GF-D8 (cell line): ENCODE results near the gene WDR27.
"Not testable (repeated sequence)": the region's sequence is repeated elsewhere in the genome, so short reads cannot be mapped to it uniquely, and the experiment has no call there.

Experiments
- DNase-seq: peaks from one replicate; lab custom pipeline; 2025; lab: John Stamatoyannopoulos, UW

WDR27 gene

DNA sequence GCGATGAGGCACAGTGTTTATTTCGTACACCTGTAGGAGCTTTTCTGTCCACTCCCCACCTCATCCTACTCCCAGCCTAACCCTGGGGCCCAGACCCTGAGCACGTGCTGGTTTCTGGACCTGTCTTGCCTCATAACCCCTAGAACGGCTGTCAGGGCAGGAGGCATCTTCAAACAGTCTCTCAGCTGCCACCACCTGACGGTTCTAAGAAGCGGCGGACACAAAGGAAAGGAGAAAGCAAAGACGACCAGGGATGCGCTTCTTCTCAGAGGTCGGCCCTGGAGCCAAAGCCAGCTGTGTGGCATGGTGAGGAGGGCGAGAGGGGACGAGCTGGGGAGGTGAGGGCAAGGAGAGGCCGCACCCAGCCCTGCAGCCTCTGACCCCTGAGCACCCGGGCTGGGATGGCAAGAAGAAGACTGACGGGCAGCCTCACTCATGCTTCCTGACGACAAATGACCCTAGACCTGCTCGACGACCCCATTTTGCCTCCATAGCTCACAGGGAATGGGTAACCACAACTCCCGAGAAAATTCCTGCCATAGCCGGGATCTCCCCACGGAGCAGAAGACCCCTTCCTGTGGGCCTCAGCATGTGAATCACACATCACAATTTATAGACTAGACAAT lies 62.1 kb downstream of the WDR27 start:
- no peak for DNase-seq

DNA sequence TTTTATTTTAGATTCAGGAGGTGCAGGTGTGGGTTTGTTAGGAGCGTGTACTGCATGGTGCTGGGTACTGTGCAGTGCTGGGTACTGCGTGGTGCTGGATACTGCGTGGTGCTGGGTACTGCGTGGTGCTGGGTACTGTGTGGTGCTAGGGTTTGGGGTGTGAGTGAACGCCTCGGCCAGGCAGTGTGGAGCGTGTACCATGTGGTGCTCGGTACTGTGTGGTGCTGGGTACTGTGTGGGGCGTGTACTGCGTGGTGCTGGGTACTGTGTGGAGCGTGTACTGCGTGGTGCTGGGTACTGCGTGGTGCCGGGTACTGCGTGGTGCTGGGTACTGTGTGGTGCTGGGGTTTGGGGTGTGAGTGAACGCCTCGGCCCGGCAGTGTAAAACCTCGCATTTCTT lies 62.9 kb downstream of the WDR27 start:
- no peak for DNase-seq

DNA sequence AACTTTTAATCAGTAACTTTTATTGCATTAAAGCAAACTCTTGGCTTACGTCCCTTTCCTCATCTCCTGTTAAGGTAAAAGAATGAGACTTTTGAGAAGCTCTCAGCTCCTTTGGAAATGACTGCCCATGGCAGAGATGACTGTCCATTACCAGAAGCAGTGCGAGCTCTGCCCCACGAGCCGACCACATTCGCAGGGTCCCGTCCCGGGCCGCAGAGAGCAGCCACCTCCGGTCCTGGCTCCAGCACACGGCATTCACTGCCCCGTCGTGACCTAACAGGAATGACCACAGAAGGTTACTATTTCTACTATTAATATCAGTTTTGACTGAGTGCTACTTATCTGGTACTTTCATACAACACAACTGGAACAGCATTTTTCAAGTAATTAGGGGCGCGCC lies 63.4 kb downstream of the WDR27 start:
- no peak for DNase-seq

DNA sequence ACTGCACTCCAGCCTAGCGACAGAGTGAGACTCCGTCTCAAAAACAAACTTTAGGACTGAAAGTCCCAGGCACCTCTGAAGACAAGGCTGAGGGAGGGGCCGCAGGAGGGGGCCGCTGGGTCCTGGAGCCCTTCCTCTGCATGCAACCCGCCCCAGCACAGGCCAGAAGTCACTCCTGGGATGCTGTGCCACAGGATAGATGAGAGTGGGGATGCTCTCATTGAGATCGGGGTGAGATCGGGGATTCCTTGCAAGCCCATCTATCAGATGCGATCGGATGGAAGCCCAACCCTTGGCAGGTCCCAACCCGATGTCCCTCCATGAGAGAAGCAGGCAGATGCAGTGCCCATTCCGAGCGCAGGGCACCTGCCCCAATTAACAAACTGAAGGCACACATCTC lies 66.5 kb downstream of the WDR27 start:
- DNase-seq, result no peak

DNA sequence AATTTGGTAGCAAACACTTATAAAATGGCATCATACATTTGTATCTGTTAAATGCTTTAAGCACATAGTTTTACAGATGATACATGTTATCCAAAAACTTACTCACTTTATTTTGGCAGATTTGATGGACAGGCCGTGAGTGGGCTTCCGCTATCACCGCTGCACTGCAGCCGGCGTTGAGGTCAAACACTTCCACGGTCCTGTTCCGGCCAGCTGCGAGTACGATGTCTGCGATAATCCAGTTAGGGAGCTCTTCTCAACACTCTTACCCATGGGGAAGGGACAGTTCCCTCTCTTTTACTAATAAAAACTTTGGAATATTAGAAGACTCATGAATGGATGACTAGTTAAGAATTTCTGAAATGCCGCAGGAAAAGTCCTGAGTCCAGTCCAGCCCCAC lies 69.0 kb downstream of the WDR27 start:
- DNase-seq, result no peak

DNA sequence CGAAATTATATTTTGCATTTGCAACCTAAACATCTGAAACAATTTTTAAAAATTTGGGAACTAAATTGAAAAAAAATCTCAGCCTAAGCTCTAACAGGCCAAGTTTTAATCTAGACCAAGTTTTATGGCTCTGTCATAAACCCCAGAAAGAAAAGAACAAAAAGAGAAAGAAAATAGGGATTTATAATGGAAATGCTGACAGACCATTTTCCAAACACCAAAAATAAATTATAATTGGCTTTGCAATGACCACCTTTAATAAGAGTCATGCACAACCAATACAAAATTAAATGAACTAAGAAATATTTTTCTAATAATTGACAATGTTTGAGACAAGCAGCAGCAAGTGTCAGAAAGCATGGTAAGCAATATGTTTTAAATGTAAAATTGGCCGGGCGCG lies 72.6 kb downstream of the WDR27 start:
- no peak for DNase-seq

DNA sequence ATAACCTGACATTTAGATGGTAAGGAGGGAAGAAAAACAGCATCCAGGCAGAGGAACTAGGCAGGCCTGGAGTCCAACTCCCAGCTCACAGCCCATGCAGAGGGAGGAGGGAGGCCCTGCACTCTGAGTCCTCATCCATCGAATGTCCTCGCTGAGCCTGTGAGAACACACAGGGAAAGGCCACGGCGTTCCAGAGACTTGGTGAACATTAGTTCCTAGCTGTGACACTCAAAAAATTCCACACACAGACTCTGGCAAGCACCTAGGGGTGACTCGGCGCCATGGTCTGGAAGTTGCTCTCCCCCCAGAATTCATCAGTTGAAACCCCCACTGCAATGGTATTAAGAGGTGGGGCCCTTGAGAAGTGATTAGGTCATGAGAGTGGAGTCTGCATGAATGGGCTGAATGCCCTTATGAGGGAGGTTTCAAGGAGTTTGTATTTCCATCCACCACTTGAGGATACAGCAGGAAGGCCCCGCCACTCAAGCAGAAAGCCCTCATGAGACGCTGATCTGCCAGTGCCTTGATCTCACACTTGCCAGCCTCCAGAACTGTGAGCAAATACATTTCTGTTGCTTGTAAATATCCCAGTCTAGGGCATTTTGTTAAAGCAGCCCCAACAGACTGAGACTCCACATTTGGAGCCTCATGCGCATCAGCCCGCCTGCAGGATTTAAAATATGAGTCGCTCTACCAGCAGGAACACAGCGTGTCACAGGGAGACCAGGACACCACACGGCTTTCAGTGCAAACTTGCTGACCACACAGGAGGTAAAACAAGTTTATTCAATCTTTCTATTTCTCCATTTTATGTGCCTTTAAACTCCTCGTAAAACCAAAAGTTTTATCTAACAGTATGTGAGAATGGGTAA lies 73.9 kb downstream of the WDR27 start:
- DNase-seq, result no peak

- DNase-seq, result no peak
Measured at GRCh38 chr6:169626649-169627048, 75.2 kb downstream of the WDR27 start.

- no peak for DNase-seq
Measured at GRCh38 chr6:169626169-169626568, 75.7 kb downstream of the WDR27 start.

- DNase-seq, result no peak
Measured at GRCh38 chr6:169625376-169625775, 76.5 kb downstream of the WDR27 start.

GRCh38 chr6:169624785-169625184 lies 77.0 kb downstream of the WDR27 start:
- DNase-seq, result no peak

DNA sequence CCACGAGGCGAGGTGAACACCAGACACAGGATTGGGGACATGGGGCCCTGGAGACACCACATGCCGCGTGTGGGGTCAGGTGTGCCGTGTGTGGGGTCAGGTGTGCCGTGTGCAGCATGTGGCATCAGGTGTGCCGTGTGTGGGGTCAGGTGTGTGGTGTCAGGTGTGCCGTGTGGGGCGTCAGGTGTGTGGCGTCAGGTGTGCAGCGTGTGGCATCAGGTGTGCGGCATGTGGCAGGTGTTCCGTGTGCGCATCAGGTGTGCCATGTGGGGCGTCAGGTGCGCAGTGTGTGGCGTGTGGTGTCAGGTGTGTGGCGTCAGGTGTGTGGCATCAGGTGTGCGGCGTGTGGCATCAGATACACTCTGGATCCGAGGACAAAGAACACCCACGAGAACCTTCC lies 77.9 kb downstream of the WDR27 start:
- DNase-seq, result no peak

DNA sequence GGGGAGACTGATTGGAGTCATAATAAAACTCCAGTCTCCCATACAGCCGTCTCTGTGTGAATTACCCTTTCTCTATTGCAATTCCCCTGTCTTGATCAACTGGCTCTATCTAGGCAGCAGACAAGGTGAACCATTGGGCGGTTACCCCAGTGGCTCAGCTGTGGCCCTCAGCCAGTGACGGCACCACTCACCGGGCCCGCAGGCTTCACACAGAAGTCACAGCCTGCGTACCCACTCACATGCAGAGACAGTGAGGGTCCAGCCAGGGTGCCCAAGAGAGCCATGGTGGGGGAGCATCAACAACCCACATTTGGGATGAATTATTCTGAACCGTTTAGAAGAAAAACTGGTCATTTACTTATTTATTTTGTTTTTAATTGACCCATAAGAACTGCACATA lies 78.5 kb downstream of the WDR27 start:
- DNase-seq, result no peak

GRCh38 chr6:169622618-169623017 lies 79.2 kb downstream of the WDR27 start:
- no peak for DNase-seq

DNA sequence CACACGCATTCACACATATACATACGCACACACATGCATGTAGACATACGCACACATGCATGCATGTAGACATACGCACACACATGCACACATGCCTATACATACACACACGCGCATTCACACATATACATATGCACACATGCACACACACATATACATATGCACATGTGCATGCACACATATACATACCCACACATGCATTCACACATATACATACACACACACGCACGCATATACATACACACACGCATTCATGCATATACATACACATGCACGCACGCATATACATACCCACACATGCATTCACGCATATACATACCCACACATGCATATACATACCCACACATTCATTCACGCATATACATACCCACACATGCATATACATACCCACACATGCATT lies 80.5 kb downstream of the WDR27 start:
- no peak for DNase-seq

DNA sequence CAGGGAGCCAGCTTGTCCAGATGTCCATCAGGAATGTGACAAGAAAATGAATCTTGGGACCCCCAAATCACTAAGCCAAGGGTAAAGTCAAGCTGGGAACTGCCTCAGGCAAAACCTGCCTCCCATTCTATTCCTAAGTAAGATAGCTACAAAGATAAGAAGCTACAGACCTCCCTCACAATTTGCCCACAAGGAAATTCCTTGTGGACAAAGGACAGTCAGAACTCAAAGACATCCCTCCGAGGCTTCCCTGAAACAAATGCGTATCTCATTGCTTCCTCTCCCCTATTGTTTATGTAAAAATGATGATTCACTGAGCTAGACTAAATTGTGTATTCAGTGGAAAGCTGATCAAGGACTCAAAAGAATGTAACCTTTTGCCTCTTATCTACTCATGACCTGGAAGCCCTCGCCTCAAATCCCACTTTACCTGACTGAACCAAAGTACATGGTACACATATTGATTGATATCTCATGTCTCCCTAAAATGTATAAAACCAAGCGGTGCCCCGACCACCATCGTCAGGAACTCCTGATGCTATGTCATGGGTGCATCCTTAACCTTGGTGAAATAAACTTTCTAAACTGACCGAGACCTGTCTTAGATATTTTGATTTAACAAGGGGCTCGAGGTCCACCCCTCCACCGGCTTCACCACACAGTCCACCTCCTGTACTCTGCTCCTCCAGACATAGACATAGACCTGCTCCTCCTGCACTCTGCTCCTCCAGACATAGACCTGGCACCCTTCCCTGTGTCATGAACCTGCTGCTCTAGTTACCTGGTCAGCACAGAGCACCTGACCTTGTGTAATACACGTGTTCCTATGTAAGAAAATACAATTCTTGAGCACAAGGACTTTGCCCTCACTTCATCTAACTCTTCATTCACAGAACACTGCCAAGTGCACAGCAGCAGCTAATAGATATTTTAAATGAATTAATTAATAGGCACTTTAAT lies 81.4 kb downstream of the WDR27 start:
- DNase-seq, result no peak

GRCh38 chr6:169619650-169620049 lies 82.2 kb downstream of the WDR27 start:
- DNase-seq, result no peak

DNA sequence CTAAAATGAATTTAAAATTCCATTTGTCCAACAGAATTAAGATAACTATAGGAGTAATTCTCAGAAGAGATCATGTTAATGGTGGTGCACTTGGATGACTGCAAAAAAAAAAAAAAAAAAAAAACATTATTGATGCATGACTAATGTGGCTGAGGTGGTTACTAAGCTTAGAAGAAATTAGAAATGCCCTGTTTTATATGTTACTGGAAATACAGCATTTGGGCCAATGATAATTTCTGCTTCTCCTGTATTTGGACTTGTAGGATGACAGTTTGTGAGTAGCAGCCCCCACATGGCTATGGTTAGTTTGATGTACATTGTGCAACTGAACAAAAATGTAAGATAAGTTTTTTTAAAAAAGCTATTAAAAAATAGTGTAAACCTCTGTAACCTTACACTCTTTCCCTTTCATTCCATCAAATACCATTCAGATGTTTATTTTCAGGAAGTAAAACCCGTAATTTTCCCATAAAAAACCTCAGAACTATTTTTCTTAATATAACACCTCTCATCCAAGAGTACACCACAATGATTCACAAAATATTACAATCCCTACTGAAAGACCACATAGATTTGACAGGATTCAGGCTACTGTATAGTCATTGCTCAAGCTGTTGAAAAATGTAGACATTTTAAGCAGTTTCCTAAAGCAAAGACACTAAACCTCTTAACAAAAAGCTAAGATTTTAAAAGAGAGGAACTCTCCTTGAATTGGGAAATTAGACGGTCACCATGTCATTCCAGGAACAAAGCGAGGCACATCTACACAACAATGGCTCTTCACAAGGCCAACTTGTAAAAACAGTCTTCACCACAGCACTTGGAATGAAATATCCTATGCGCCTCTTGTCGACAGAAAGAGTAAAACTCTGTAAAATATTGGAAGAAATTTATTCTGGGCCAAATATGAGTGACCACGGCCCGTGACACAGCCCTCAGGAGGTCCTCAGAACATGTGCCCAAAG lies 83.0 kb downstream of the WDR27 start:
- DNase-seq, result no peak

DNA sequence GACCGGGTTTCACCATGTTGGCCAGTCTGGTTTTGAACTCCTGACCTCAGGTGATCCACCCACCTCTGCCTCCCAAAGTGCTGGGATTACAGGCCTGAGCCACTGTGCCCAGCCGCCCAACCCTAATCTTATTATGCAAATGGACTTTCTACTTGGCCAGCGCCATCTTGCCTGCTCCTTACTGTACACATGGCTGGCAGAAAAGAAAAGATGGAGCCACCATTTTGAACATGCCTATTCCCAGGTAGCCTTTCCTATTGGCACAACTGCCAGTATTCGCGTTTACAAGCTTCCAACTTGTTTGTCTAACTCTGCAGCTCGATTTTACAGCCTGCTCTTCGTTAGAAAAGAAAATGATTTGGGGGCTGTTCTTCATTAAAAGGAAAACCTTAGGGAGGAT lies 84.3 kb downstream of the WDR27 start:
- no peak for DNase-seq

DNA sequence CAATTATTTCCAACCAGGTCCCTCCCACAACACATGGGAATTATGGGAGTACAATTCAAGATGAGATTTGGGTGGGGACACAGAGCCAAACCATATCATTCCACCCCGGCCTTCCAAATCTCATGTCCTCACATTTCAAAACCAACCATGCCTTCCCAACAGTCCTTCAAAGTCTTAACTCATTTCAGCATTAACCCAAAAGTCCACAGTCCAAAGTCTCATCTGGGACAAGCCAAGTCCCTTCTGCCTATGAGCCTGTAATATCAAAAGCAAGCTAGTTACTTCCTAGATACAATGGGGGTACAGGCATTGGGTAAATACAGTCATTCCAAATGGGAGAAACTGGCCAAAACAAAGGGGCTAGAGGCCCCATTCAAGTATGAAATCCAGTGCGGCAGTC lies 93.2 kb downstream of the WDR27 start:
- DNase-seq, result not testable (repeated sequence)

DNA sequence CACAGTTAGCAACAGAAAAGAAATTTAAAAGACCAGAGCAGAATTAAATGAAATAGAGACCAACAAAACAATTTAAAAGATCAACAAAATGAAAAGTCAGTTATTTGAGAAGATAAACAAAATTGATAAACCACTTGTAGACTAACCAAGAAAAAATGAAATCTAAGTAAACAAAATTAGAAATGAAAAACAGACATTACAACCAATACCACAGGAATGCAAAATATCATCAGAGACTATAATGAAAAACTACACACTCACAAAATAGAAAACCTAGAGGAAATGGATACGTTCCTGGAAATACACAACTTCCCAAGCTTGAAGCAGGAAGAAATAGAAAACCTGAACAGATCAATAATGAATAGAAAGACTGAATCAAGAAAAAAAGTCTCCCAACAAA lies 97.8 kb downstream of the WDR27 start:
- DNase-seq, result no peak
